ENCODE data around the gene C2CD4C.
"Not testable (repeated sequence)": the region's sequence is repeated elsewhere in the genome, so short reads cannot be mapped to it uniquely, and the experiment has no call there.

Gene C2CD4C

DNA sequence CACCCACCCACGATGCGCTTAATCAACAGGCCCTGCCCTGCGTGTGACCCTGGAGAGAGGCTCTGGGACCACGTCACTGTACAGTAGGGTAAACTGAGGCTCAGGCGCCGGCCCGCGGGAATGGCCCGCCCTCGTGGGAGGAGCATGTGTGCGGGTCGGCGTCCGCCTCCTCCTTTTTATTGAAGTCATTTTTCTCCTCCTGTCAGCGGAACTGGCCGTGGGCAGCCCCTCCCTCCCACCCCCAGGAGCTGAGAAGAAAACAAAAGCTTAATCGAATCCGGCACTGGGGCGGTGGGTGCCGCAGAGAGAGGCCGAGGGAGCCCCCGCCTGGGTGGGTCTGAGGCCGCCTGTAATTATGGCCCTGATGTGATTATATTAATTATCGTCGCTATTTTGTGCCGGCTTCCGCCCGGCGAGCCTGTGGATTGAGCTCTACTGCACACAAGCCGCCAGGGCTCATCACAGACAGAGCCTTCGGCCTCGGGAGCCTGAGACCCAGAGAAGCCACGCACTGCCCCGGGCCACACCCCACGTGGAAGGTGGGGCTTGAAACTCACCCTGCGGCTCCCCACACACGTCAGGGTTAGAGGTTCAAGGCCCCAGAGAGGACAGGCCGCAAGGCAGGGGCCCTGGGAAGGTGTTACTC lies 7.0 kb downstream of the C2CD4C start:
- in situ Hi-C loops (cut with MboI; ENCODE audit: low sequenced_read_pairs) = no loop called here

DNA sequence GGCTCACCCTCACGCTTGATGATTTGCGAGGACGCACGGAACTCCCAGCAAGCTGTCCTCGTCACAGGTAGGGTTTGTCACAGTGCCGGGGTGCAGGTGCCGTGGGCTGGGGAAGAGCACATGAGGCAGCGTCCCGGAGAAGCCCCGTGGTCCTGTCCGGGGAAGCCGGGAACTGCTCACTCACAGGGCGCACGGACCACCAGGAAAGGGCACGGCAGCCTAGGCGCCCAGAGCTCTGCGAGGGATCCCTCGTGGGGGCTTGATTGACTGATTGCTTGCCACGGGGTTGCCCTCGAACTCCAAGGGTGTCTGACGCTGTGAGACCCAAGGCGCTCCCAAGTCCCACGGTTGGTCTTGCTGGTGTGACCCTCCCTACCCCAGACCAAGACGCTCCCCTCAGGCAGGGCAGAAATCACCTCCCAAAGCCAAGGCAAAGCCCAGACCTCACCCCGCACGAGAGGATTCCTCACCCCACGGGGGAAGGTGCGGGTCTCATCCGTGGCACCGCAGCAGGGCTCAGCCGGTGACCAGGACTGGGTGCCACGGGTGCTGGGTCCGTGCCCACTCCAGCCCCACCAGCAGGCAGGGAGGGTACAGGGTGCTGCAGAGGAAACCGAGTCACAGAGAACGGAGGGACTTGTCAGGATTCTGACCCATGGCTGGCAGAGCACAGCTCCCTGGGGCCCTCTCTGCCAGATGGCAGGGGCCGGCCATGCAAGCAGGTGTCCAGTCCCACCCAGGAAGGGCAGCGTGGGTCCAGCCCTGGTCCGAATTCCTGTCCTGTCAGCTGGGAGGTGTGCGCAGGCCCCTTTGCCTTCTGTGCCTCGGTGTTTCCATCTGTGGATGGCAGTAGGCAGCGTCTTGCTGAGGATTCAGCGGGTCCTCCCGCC lies 7.7 kb downstream of the C2CD4C start:
- in situ Hi-C loops (cut with MboI; ENCODE audit: low sequenced_read_pairs) = no loop called here

DNA sequence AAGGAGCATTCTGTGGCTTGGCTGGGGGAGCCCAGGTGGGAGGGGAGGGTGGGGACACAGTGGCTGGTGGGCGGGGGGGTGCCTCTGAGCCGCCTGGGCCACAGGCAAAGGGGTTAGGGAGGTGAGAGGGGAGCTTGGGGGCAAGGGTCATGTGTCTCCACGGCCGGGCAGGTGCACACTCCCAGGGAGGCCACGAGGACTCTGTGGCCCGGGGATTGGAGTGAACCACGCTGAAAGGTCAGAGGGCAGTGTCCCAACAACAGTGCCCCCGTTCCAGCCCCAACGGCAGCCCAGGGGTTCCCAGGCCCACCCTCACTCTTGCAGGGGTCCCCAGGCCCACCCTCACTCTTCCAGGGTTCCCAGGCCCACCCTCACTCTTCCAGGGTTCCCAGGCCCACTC lies 9.6 kb downstream of the C2CD4C start:
- in situ Hi-C loops (cut with MboI; ENCODE audit: low sequenced_read_pairs) = no loop called here

DNA sequence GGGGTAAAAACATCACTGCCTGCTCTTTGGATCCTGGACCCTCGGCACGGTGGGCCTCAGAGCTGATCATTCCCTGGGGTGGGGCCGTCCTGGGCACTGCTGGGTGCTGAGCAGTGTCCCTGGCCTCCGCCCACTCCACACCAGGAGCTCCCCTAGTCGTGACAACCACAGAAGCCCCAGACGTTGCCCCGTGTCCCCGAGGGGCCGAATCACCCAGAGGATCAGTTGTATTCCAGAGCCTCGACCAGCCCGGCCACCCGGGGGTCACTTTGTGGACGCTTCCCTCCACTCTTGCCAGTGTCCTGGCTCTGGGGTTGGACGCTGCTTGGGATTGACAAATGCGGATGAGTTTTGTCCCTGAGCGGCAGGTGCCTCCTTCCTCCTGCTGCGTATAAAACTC lies 10.2 kb downstream of the C2CD4C start:
- in situ Hi-C loops (cut with MboI; ENCODE audit: low sequenced_read_pairs) = no loop called here

DNA sequence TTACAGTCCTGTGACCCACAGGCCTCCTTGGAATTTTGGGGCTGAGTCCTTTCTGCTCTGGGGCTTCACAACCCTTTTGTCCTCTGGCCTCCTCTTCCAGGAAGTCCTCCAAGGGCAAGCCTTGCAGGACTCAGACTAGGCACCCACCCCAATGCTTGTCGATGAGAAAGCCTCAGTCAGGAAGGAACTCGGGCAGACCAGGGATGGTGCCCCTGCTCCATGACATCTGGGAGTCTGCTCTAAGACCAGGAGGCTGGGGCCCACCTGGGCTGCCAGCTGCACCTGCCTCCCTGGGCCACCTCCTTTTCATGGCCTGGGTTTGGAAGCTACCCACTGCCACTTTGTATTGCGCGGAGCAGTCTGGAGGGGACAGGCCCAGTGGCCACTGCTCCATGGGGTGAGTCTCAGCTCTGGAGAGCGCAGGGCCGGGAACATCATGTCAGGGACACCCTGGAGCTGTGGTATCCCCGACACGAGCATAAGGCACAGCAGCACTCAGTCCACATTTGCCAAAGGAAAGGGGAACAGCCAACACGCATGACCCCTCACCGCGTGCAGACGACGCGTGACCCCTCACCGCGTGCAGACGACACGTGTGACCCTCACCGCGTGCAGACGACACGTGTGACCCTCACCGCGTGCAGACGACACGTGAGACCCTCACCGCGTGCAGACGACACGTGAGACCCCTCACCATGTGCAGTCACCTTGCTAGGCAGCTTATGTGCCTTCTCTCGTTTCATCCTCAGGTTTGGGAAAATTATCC lies 10.8 kb downstream of the C2CD4C start:
- in situ Hi-C loops (cut with MboI; ENCODE audit: low sequenced_read_pairs) = no loop called here

DNA sequence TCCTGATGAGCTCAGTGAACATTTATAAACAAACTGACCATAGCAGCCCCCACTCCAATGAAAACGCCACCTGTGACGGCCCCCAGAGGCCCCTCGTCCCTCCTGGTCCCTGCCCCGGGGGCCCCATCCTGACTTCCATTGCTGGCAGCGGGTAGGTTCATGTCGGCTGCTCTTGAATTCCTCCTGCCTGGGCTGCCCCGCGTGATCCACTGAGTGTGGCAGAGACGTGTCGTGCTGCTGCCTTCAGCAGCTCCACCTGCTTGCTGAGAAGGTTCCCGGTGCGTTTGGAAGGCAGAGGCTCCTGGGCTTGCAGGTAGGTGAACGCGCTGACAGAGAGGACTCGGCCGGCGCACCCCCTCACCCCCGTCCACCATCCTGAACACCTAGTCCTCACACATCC lies 11.6 kb downstream of the C2CD4C start:
- in situ Hi-C loops (cut with MboI; ENCODE audit: low sequenced_read_pairs) = no loop called here

DNA sequence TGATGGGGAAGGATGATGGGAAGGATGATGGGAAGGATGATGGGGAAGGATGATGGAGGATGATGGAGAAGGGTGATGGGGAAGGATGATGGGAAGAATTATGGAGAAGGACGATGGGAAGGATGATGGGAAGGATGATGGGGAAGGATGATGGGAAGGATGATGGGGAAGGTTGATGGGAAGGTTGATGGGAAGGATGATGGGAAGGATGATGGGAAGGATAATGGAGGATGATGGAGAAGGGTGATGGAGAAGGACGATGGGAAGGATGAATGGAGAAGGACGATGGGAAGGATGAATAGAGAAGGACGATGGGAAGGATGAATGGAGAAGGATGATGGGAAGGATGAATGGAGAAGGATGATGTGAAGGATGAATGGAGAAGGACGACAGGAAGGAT lies 13.5 kb downstream of the C2CD4C start:
- in situ Hi-C loops (cut with MboI; ENCODE audit: low sequenced_read_pairs) = no loop called here

DNA sequence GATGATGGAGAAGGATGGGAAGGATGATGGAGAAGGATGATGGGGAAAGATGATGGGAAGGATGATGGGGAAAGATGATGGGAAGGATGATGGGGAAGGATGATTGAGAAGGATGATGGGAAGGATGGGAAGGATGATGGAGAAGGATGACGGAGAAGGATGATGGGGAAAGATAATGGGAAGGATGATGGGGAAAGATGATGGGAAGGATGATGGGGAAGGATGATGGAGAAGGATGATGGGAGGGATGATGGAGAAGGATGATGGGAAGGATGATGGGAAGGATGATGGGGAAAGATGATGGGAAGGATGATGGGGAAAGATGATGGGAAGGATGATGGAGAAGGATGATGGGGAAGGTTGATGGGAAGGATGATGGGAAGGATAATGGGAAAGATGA lies 14.1 kb downstream of the C2CD4C start:
- in situ Hi-C loops (cut with MboI; ENCODE audit: low sequenced_read_pairs) = not testable (repeated sequence)

DNA sequence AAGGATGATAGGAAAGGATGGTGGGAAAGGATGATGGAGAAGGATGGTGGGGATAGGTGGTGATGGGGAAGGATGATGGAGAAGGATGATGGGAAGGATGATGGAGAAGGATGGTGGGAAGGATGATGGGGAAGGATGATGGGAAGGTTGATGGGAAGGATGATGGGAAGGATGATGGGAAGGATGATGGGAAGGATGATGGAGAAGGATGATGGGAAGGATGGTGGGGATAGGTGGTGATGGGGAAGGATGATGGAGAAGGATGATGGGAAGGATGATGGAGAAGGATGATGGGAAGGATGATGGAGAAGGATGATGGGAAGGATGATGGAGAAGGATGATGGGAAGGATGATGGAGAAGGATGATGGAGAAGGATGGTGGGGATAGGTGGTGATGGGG lies 15.4 kb downstream of the C2CD4C start:
- in situ Hi-C loops (cut with MboI; ENCODE audit: low sequenced_read_pairs) = not testable (repeated sequence)

DNA sequence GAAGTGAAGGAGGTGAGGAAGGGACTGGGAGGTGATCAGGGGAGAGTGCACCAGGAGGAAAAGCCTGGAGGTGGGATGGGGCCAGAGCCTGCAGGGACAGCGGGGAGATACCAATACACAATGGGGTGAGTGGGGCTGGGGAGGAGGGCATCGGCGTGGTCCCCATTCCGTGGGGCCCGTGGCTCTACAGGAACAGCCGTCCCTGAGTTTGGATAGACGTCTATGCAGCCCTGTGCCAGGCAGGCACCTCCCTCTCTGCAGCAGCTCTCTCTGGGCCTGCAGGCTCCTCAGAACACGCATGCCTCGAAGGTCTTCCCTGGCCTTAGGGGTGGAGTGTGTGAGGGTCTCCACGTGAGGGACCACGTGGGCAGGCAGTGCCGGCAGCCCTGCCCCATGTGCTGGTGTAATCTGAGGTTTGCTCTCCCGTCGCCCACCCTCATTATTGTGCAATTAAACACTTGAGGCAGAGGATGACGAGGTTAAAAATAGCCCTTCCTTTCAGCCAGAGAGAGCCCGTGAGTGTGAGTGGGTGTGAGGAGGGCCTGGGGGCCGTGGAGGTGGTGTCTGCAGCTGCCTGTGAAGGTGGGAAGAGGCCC lies 16.5 kb downstream of the C2CD4C start:
- in situ Hi-C loops (cut with MboI; ENCODE audit: low sequenced_read_pairs) = no loop called here

DNA sequence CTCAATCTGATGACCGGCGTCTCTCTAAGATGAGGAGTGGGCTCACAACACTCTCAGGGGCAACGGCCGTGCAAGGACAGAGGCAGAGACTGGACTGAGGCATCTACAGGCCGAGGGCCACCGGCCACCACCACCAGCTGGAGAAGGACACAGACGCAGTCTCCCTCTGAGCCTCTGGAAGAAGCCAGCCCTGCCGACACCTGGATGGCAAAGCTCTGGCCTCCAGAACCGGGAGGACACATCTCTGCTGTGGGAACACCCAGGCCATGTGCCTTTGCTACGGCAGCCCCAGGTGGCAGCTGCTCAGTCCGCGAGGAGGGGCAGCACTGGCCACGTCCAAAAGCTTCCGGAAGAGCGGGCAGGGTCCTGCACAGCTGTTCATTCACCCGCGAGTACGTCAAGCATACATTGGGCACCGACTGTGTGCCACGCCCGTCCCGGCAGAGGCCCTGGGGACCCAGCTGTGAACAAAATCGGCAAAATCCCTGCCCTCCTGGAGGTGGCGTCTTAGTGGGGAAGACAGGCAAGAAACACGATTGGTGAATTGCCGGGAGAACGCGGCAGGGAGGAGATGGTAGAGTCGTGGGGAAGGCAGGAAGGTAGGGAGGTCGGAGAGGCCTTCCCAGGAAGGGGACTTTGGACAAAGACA lies 17.1 kb downstream of the C2CD4C start:
- in situ Hi-C loops (cut with MboI; ENCODE audit: low sequenced_read_pairs) = no loop called here

DNA sequence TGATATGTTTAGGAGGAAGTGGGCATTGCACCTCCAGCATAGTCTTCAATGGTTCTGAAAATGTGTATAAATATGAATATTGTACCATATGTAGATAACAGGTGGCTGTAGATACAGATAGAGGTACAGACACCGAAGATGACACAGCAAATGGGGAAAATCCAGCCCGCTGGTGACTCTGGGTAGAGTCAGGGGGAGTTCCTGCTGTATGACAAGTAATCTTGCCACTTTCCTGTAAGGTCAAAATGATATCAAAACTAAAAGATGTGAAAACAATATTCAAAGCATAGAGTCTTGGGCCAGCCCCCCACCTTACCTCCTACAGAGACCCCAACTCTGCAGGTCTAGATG lies 17.8 kb downstream of the C2CD4C start:
- in situ Hi-C loops (cut with MboI; ENCODE audit: low sequenced_read_pairs) = no loop called here

DNA sequence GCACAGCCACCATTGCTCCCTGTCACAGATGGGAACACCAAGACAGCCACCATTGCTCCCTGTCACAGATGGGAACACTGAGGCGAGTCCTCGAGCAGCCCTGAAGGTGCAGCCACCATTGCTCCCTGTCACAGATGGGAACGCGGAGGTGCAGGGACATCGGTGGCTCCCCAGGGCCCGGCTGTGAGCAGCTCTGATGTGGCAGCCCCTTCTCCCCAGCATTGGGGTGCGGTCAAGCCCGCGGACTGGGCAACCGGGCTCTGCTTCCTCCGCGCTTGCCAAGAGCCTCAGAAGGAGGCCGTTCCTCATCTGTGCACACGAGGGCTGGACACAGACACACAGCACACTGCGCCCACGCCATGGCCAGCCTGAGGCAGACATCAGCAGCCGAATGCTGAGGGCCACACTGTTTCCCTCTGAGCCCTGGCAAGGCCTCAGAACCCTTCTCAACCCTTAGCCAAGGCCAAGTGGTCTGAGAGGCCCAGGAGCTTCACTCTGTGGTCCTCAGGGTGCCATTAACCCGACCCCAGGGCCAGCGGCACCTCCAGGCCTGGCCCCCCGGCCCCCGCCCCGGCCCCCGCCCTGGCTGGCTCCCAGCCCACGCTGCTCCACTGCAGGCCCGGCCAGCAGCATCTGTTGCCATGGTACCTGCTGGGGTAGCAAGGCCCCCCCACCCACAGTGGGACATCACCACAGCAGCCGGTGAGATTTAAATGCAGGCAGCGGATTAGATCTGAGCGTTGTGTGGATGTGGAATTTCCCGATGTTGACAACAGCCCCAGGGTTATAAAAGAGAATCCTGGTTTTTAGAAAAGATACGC lies 18.4 kb downstream of the C2CD4C start:
- in situ Hi-C loops (cut with MboI; ENCODE audit: low sequenced_read_pairs) = no loop called here

DNA sequence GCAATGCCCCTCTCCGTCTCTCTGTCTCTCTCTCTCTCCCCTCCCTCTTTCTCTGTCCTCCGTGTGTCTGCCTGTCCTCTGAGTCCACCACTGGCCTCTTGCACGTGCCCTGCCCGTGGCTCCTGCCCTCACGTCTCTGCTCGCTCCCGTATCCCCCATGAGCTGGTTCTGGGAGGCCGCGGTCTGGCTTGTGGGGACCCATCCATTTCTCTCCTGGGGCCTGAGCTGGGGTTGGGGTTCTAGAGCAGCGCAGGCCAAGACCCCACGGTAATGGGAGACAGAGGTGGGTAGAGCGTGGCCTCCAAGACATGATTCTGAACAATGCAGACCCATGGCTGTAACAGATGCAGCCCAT lies 19.0 kb downstream of the C2CD4C start:
- in situ Hi-C loops (cut with MboI; ENCODE audit: low sequenced_read_pairs) = no loop called here

DNA sequence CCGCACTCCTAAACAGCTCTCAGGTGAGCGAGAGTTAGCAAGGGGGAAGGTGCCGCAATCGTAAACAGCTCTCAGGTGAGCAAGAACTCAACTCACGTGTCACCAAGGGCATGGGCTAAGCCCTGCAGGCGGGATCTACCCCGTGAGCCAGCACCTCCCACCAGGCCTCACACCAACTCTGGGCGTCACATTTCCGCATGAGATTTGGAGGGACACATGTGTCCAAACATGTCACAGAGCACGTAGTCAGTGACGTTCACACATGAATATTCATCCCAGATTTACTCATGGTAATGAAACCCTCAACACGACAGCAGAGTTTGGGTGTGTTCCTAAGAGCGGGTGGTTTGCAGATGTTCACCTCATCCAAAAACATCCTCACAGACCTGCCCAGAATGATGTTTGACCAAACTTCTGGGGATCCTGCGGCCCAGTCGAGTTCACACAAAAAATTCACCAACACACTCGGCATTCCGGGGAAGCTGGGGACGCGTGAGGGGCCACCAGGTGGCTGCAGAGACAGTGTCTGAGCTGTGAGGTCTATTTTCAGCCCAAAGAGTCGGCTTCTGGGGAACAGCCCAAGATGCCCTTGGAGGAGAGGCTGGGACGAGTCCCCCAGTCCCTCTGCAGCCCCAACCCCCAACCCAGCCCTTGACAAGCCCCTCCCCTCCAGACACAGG lies 19.6 kb downstream of the C2CD4C start:
- in situ Hi-C loops (cut with MboI; ENCODE audit: low sequenced_read_pairs) = no loop called here

DNA sequence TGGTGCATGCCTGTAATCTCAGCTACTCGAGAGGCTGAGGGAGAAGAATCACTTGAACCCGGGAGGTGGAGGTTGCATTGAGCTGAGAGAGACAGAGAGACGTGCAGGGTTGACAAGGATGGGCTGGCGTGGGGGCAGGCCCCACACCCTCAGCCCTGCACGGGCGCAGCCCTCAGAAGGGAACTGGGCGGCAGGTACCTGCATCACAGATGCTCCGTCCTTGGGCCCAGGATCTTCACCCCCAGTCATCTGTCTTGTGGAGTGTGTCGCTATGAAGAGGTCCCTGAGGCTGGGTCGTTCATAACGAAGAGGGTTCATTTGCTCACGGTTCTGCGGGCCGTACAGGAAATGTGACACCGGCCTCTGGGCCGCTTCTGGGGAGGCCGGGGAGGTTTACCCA lies 20.3 kb downstream of the C2CD4C start:
- in situ Hi-C loops (cut with MboI; ENCODE audit: low sequenced_read_pairs) = no loop called here

DNA sequence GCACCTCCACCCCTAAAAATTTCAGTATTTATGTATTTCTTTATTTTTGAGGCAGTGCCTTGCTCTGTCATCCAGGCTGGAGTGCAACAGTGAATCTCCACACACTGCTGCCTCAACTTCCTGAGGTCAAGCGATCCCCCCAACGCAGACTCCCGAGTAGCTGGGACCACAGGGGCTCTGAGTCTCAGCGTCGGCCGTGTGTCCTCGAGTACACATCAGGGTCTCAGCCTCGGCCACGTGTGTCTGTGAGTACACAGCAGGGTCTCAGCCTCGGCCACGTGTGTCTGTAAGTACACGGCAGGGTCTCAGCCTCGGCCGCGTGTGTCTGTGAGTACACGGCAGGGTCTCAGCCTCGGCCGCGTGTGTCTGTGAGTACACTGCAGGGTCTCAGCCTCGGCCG lies 21.2 kb downstream of the C2CD4C start:
- in situ Hi-C loops (cut with MboI; ENCODE audit: low sequenced_read_pairs) = no loop called here

DNA sequence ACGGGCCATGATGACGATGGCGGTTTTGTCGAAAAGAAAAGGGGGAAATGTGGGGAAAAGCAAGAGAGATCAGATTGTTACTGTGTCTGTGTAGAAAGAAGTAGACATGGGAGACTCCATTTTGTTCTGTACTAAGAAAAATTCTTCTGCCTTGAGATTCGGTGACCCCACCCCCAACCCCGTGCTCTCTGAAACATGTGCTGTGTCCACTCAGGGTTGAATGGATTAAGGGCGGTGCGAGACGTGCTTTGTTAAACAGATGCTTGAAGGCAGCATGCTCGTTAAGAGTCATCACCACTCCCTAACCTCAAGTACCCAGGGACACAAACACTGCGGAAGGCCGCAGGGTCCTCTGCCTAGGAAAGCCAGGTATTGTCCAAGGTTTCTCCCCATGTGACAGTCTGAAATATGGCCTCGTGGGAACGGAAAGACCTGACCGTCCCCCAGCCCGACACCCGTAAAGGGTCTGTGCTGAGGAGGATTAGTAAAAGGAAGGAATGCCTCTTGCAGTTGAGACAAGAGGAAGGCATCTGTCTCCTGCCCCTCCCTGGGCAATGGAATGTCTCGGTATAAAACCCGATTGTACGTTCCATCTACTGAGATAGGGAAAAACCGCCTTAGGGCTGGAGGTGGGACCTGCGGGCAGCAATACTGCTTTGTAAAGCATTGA lies 22.2 kb downstream of the C2CD4C start:
- in situ Hi-C loops (cut with MboI; ENCODE audit: low sequenced_read_pairs) = not testable (repeated sequence)

DNA sequence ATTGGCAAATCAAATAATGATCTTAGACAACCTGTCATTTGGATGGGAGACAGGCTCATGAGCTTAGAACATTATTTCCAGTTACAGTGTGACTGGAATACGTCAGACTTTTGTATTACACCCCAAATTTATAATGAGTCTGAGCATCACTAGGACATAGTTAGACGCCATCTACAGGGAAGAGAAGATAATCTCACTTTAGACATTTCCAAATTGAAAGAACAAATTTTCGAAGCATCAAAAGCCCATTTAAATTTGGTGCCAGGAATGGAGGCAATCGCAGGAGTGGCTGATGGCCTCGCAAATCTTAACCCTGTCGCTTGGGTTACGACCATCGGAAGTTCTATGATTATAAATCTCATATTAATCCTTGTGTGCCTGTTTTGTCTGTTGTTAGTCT lies 22.8 kb downstream of the C2CD4C start:
- in situ Hi-C loops (cut with MboI; ENCODE audit: low sequenced_read_pairs) = not testable (repeated sequence)
